Measurements from ENCODE around the gene ASXL1.

The ASXL1 gene

GRCh38 chr20:32411955-32412706 lies 54.0 kb downstream of the ASXL1 start:
- DNase-seq (ENCODE audit: low read depth) = no peak

DNA sequence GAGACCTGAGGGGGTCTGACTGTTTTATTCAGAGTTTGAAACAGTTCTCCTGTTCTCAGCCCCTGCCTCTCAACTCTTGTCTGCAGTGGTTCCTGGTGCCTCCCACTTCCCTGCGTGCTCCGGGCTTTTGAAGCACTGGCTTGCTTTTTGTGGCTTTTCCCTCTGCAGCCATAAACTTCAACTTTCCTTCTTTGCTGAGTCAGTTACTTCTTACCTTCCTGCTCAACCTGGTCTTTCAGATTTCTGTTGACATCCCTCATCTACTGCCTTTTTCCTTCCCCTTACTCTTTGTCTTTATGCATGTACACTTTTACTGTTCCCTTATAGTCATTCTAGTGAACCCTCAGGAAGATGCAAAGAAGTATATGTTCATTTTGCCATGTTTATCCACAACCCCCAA lies 57.4 kb downstream of the ASXL1 start:
- DNase-seq (ENCODE audit: low read depth) = no peak

DNA sequence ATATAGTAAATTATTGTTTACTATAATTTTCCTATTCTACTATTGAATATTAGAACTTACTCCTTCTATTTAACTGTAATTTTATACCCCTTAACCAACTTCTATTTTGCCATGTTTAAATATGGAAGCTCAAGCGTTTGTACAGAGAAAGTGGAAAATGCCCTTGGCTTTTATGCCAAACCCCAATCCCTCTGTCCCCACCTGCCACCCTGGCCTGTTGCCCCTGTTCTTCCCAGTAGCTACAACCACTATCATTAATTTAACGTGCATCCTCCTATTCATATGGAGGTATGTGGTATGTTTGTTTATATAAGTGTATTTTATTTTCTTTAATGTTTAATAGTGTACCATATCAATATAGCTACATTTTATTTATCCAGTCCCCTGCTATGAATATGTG lies 58.1 kb downstream of the ASXL1 start:
- DNase-seq (ENCODE audit: low read depth) = no peak

DNA sequence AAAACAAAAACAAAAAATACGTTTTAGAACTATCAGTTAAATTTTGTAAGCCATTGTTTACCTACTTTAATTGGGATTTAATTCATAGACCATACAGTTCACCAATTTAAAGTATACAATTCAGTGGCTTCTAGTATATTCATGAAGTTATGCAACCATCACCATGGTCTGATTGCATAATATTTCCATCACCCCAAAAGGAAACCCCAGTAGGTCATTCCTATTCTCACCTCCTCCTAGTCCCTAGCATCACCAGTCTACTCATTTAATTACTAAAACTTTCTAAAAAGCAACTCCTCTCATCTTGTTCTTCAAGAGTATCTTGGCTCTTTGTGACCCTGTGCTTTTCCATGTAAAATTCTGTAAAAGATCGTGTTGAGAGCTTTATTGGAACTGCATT lies 60.2 kb downstream of the ASXL1 start:
- no peak for DNase-seq (ENCODE audit: low read depth)

DNA sequence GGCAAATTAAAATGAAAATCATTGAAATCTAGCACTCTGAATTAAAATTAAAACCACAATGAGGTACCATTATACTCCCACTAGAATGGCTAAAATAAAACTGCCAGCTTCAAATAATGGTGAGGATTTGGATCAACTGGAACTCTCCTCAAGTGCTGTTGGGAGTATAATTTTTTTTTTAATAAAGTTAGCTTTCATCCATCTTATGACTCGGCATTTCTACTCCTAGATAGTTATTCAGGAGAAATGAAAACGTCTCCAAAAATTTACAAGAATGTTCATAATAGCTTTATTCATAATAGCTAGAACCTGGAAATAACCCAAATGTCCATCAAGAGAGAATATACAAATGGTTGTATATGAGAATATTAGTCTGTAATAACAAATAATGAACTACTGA lies 63.2 kb downstream of the ASXL1 start:
- DNase-seq (ENCODE audit: low read depth) = no peak

DNA sequence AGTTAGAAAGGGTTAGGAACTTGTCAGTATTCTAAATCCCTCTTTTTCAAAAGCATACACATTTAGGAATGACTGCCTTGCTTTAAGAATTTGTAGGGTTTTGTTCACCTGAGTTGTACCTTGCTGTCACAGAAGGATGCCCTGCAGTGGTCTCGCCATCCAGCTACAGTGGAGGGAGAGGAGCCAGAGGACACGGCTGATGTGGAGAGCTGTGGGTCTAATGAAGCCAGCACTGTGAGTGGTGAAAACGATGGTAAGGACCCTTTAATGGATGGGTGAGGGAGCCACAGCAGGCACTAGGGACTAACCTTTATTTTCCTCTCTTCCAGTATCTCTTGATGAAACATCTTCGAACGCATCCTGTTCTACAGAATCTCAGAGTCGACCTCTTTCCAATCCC lies 69.9 kb downstream of the ASXL1 start:
- no peak for DNase-seq (ENCODE audit: low read depth)

DNA sequence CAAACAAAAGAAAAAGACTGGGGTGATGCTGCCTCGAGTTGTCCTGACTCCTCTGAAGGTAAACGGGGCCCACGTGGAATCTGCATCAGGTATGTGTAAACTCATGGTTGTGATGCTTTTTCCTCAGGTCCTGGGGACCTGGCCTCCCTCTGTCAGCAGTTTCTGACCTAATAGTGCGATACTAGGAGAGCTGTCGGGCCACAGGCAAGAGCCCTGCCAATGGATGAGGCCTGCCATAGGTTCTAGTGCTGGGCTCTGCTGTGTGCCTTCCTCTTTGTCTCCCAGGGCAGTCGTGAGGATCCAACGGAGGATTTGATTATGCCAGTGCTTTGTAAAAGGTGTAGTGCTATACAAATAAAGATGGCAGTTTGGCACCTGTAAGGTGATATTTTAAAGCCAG lies 71.2 kb downstream of the ASXL1 start:
- DNase-seq (ENCODE audit: low read depth) = no peak

DNA sequence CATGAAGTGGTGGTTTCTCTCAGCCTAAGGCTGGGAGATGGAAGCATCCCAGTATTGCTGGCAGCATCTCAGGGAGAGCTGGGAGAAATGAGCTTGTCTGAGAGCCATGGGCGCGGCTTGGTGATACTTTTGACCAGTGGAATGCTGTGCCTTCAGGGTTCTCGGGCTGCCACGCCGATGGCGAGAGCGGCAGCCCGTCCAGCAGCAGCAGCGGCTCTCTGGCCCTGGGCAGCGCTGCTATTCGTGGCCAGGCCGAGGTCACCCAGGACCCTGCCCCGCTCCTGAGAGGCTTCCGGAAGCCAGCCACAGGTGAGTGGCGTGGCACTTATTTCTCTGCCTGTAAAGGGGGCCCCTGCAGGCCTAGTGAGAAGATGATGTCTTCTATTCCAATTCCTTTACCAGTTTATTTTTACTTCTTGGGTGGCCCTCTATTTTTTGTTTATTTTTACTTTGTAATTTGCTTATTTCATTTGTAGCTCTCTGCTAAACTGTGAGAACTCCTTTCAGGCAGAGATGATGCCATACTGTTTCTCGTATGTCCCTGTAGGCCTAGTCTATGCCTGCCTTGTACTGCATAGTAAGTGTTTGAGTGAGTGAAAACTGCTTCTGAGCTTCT lies 71.7 kb downstream of the ASXL1 start:
- DNase-seq (ENCODE audit: low read depth) = no peak

DNA sequence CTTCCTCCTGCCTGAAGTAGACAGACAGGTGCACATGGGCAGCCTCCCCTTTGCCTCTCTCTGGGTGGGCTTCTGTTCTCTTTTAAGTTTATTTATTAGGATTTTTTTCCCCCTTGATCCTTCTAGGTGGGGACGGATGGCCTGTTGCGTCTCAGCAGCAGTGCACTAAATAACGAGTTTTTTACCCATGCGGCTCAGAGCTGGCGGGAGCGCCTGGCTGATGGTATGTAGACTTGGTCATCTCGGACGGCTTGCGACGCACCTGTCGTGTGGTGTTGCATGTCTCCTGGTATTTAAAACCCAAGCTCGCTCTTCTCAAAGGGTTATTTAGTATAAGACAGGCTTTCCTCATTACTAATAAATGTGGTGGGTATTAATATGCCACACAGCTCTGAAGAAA lies 73.3 kb downstream of the ASXL1 start:
- no peak for DNase-seq (ENCODE audit: low read depth)

GRCh38 chr20:32432277-32432676 lies 74.1 kb downstream of the ASXL1 start:
- no peak for DNase-seq (ENCODE audit: low read depth)

DNA sequence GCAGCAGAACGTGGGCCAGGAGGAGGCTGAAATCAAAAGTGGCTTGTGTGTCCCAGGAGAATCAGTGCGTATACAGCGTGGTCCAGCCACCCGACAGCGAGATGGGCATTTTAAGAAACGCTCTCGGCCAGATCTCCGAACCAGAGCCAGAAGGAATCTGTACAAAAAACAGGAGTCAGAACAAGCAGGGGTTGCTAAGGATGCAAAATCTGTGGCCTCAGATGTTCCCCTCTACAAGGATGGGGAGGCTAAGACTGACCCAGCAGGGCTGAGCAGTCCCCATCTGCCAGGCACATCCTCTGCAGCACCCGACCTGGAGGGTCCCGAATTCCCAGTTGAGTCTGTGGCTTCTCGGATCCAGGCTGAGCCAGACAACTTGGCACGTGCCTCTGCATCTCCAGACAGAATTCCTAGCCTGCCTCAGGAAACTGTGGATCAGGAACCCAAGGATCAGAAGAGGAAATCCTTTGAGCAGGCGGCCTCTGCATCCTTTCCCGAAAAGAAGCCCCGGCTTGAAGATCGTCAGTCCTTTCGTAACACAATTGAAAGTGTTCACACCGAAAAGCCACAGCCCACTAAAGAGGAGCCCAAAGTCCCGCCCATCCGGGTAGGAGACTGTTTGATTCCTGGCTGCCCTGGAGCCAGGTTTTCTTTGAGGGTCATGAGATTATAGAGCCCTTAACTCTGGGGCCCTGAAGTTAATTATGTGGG lies 75.3 kb downstream of the ASXL1 start:
- DNase-seq (ENCODE audit: low read depth) = no peak

- no peak for DNase-seq (ENCODE audit: low read depth)
Measured at GRCh38 chr20:32434434-32434833, 76.3 kb downstream of the ASXL1 start.

GRCh38 chr20:32435449-32436107 lies 77.4 kb downstream of the ASXL1 start:
- no peak for DNase-seq (ENCODE audit: low read depth)

DNA sequence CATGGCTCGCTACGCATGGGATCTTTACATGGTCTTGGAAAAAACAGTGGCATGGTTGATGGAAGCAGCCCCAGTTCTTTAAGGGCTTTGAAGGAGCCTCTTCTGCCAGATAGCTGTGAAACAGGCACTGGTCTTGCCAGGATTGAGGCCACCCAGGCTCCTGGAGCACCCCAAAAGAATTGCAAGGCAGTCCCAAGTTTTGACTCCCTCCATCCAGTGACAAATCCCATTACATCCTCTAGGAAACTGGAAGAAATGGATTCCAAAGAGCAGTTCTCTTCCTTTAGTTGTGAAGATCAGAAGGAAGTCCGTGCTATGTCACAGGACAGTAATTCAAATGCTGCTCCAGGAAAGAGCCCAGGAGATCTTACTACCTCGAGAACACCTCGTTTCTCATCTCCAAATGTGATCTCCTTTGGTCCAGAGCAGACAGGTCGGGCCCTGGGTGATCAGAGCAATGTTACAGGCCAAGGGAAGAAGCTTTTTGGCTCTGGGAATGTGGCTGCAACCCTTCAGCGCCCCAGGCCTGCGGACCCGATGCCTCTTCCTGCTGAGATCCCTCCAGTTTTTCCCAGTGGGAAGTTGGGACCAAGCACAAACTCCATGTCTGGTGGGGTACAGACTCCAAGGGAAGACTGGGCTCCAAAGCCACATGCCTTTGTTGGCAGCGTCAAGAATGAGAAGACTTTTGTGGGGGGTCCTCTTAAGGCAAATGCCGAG lies 78.2 kb downstream of the ASXL1 start:
- DNase-seq (ENCODE audit: low read depth) = no peak

- no peak for DNase-seq (ENCODE audit: low read depth)
Measured at GRCh38 chr20:32436968-32437367, 78.8 kb downstream of the ASXL1 start.

DNA sequence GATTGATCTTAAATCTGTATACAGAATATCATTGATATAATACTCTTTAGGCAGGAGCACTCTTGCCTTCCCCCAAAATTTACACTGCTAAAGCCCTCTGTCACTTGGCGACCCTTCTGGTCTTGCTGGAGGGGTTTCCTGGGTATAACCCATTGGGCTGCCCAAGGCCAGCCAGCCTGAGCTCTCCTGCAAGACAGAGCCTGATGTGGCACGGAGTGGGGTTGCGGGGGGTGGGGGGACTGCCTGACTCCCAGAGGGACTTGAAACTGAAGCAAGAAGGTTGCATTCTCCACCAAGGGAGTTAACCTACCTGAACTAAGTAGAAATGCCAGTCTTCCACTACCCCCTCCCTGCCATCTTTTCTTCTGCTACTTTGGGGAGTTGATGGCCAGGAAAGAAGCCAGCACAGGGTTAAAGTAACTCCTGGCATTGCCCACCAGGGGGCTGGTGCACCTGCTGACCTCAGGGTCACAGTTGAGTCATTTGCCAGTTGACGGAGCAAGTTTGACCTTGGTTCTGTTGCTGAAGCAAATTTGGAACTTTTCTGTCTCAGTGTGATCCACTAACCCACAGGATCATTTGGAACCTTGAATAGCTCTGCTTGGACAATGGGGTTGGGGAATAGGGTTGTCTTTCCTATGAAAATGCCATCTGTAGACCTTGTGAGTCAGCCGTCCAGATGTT lies 79.4 kb downstream of the ASXL1 start:
- DNase-seq (ENCODE audit: low read depth) = no peak

DNA sequence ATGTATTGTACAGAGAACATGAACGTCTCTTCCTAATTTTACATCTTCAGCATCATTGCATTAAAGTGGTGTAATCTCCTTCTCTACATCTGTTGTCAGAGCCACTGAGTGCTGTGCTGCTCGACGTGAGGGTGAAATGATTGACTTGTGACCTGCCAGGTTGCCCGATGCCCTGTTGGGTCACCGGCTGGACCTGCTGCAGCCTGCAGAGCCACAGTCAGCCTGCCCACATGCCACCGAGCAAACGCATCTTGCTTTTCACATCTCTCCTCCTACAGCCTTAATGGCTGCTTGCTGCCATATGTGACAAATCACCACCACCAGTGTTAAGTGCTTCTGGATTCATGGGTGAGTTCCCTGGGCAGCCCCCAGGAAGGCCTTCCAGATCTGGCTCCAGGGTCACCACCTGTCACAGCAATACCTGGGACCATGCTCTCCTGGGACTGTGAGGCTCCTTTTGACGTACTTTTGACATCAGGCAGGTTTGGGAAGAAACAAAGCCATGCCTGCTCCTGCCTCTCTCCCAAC lies 80.3 kb downstream of the ASXL1 start:
- DNase-seq (ENCODE audit: low read depth) = no peak

- DNase-seq (ENCODE audit: low read depth) = no peak
Measured at GRCh38 chr20:32439132-32439829, 81.2 kb downstream of the ASXL1 start.

GRCh38 chr20:32440069-32440757 lies 82.1 kb downstream of the ASXL1 start:
- no peak for DNase-seq (ENCODE audit: low read depth)

- no peak for DNase-seq (ENCODE audit: low read depth)
Measured at GRCh38 chr20:32440758-32441078, 82.6 kb downstream of the ASXL1 start.

All from stimulated activated CD8-positive, alpha-beta memory T cell treated with anti-CD3 and anti-CD28 coated beads, Interleukin-15, amount 100 ng/mL, for 1 hour (primary cell).